HG03469 (cell line): ENCODE results near the gene FEM1B.

ENCODE experiments used
- ATAC-seq: cut with Tn5 transposase; IDR thresholded peaks from one replicate; pipeline ENCODE4 v1.9.1; 2021; ENCODE audit warnings: mild to moderate bottlenecking, moderate library complexity, moderate number of reproducible peaks; ENCODE audit not compliant: unreplicated experiment

FEM1B gene

DNA sequence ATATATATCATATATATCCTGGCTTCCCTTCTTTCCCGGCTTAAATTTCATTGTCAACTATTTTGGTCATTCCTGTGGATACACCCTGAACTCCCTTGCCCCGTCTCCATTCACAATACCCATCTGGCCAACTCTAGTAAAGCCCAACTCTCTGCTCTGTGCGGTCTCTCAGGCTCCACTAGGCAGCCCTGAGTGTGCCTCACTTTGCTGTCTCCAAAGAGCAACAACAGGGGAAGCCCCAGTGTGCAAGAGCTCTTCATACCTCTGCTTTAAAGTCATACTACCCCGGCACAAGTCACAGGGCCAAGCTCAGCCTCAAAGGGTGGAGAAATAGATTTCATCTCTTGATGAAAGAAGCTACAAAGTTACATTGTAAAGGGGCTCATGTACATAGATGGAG is 18.9 kb upstream of the FEM1B start:
- no peak for ATAC-seq

DNA sequence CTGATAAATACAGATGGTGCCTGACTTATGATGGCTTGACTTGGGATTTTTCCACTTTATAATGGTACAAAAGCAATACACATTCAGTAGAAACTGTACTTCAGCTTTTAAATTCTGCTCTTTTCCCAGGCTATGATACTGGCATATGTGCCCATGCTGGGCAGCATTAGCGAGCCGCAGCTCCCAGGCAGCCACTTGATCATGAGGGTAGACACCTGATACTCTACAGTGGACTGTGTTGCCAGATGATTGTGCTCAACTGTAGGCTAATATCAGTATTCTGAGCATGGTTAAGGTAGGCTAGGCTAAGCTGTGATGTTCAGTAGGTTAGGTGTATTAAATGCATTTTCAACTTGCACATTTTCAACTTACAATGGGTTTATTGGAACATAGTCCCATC is 17.7 kb upstream of the FEM1B start:
- ATAC-seq, result no peak

DNA sequence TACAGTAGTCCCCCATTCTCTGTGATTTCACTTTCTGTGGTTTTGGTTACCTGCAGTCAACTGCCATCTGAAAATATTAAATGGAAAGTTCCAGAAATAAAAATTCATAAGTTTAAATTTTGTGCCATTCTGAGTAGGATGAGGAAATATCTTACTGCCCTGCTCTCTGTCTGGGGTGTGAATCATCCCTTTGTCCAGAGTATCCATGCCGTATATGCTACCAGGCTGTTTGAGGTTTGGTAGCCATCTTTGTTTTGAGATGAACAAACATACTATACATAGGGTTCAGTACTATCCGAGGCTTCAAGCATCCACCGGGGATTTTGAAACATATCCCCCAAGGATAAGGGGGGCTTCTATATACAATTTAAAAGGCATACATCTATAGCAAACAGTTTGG is 16.3 kb upstream of the FEM1B start:
- ATAC-seq, result no peak

DNA sequence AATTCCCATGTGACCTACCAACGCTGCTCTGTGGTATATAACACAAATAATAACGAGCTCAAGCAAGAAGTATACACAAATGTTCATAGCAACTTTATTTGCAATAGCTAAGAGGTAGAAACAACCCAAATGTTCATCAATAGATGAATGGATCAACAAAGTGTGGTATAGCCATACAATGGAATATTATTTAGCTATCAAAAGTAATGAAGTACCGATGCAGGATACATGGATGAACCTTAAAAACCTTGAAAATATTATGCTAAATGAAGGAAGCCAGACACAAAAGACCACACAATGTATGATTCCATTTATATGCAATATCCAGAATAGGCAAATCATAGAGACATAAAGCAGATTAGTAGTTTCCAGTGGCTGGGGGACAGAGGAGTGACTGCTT is 15.6 kb upstream of the FEM1B start:
- ATAC-seq, result no peak

DNA sequence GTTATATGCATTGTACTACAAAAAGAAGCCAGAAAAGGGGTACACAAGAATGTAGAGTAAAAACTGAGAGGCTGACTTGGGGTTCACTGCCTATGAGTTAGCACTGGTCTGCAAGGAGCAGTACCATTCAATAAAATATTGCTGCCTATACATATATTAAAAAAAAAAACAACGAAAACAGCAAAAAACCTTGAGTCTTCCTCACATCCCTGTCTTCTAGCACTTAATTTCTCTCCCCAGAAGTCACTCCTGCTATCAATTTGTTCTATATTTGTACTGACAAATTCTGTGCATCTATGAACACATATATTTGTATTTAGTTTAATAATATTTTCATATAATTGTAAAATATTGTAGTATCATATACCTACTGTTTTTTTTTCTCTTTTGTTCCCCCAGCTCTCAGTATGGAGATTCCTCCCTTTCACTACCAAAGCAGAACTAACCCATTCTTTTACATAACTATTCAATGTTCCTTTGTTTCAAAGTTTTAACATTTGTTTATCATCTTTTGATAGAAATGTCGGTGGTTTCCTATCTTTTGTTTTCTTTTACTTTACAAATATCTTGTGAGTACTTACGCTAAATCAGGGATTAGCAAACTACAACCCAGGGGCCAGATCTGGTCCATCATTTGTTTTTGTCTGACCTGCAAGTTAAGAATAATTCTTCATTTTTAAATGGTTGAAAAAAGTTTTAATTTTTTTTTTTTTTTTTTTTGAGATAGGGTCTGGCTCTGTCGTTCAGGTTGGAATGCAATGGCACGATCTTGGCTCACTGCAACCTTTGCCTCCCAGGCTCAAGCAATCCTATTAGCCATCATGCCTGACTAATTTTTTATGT is 14.8 kb upstream of the FEM1B start:
- ATAC-seq, result no peak

DNA sequence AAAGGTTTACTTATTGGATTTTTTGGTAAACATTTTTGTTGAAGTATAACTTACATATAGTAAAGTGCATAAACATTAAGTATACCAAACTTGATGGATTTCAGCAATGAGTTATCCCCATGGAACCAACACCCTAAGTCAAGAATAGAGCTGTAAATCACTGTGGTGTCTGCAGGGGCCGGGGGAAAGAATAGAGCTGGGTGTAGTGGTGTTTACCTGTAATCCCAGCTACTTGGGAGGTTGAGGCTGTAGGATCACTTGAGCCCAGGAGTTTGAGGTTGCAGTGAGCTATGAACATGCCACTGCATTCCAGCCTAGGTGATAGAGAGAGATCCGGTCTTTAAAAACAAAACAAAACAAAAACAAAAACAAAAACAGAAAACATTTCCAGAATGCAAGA is 13.3 kb upstream of the FEM1B start:
- no peak for ATAC-seq

DNA sequence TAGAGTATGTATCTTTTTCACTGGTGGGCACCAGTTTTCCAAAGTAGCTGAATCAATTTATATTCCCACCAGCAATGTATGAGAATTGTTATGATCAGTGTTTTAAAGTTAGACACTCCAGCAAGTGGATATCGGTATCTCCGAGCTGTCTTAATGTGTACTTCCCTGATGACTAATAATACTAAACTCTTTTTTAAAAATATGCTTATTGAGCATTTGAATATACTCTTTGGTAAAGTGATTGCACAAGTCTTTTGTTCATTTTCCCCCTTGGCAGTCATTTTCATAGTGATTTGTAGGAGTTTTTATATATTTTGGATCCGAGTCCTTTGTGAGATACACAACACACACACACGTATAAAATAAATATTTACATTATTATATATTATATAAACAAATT is 12.5 kb upstream of the FEM1B start:
- ATAC-seq, result no peak

DNA sequence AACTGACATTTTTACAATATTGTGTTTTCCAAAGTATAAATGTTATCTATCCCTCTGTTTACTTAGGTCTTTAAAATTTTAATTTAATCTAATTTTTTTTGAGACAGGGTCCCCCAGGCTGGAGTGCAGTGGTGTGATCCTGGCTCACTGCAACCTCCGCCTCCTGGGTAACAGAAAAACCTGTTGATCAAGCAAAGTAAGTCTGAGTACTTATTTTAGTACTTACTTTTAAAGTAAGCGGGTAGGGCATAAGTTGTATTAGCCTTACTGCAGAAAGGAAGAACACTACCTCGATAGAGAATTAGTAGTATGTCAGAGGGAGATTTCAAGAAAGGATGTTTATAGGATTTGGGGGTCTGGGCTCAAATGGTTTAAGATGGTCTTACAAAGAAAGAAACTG is 11.9 kb upstream of the FEM1B start:
- no peak for ATAC-seq

DNA sequence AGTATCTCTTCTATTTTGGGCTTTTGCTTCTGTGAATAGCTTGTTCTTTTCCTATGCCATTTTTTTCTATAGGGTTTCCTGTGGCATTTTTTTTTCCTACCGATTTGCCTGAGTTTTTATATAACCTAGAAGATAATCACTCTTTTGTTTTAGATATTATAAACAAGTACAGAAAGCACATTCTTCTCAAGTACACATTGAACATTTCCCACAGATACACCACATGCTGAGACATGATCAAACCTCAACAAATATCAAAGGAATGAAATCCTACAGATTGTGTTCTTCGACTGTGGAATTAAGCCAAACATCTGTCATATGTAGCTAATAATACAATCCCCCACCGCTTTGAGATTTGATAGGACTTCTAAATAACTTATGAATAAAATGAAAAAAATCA is 9.1 kb upstream of the FEM1B start:
- no peak for ATAC-seq

DNA sequence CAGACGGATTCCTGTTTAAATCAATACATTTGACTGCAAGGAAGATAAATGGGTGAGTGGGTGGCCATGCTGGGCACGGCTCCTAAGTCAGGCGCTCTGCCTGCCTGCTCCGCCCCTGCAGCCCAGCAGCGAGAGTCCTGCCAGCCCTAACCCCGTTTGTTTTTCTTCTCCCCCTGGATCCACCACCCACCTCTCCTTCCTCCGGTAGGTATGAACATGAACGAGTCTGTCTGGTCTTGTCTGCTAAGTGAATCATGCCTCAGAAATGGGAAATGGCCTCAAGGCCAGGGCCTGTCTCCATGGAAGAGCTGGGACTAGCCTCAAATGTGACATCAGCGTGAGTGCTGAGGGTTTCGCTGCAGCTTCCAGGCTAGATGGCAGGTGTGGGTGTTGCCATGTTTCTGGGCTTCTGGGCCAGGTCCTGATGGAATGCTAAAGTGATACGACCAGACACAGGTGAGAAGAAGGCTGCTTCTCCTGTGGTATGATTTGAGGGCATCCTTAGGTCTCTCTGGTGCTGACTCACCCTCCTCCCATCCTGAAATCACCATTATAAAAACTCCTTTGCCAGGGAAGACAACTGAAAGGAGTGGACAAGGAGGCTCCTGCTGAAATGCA is 5.6 kb upstream of the FEM1B start:
- no peak for ATAC-seq

DNA sequence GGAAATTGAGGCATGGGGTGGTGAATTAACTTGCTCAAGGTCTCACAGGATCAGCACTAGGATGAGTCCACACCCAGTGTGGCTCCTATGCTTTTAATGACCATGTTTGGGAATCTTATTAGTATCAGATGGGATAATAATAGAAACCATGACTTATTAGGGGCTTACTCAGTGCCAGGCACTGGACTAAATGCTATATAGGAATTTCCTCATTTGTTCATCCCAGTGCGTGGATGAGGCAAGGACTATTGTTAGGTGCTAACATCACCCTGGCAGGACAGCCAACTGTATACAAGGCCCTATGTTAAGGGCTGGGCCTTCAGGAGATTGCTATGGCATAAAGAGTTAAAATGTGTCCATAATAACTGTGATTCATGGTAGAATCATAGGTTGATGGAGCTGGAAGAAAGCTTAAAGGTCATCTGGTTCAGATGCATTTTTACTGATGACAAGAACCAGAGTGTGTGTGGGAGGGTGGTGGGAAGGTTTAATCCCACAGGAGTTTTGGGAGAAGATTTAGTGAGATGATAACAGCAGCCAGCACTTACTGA is 4.7 kb upstream of the FEM1B start:
- ATAC-seq, result no peak

DNA sequence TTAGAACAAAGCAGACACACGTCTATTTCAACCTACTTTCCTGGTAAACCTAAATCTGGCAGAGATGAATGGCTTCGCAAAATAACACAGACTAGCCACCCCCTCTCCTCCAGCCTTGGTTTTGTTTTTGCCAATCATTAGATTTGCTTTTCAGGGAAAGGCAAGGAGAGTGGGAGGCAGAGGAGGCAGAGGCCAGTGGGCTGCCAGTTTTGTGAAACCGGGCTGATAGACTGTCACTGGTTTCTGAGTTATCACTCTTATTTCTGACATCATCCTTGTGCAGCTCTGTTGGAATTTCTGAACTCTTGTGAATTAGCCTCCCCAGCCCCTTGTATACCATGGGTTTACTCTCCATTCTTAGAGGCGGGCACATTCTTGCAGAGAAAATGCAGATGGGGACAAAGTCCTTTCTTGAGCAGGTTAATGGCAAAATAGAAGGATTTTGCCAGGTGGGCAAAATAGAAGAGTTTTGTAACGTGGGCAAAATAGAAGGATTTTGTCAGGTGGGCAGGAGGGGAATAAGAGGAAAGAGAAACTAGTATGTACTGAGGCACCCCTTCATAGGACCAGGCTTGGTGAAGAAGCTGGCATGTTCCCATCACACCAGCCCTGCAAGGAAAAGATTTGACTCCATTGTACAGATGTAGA is 3.2 kb upstream of the FEM1B start:
- no peak for ATAC-seq

DNA sequence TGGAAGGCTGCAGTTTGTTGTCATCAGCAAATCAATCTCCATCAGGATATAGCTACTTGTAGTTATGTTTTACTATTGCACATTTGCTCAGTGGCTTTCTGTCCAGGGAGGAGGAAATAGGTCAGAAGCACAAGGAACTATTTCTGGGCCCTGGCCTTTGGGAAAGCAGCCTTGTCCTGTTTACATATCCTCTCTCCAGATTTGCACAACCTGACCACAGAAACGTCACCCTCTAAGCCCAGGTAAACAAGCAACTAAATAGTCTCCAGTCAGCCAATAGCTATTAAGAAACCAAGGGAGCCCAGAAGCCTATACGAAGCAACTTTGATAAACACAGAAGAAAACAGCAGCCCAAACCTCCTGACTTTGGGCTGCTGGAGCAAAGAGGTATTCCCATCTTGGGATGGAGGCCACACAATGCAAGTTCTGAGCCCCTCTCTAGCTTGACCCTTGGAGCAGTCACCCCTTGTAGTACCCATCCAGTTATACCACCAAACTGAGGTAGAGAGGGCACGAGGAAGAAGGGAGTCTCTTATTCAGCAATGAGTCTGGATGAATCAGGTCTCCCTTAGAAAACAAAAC is 2.3 kb upstream of the FEM1B start:
- no peak for ATAC-seq

DNA sequence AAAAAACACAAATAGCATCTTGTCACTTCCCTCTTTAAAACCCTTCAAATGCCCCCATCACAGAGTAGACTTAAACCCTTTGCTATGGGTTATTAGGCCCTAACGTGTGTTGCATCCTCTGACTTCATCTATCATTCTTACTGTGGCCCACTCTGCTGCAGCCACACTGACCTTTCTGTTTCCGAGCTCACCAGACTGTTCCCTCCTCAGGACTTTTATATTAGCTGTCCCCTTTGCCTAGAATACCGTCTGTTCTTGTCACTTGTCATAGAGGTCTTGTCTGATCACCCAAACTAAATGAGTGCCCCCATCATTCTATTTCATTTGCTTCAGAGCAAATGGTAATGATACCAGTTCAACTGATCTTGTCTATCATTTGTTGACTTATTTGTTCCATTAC is 877 bp upstream of the FEM1B start:
- no peak for ATAC-seq

DNA sequence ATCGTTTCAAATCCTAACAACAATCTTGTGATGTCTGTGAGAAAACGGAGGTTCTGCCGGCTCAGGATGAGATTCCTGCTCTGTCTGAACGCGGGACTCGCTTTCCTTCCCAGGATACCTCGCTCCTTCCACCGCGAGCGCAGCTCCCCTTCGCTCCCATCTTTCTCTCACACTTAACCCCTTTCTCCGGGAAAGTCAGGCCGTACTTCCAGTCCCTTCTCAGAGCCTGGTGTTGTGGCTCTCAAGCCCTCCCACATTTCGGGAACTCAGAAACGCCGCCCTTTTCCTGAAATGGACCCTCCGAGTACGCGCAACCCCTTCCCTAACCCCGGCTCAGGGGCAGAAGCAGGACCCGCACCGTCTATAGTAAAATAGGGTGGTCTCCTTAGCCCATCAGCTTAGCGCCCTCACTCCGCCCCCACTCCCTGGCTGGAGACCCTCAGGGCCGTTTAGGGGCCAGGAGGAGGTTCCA is 378 bp upstream of the FEM1B start:
- ATAC-seq, result no peak

DNA sequence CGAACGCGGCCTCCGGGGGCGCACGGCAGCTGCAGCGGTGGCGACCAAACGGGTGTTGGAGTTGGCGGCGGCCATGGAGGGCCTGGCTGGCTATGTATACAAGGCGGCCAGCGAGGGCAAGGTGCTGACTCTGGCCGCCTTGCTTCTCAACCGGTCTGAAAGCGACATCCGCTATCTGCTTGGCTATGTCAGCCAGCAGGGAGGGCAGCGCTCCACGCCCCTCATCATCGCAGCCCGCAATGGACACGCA is 725 bp downstream of the FEM1B start:
- ATAC-seq, result no peak

DNA sequence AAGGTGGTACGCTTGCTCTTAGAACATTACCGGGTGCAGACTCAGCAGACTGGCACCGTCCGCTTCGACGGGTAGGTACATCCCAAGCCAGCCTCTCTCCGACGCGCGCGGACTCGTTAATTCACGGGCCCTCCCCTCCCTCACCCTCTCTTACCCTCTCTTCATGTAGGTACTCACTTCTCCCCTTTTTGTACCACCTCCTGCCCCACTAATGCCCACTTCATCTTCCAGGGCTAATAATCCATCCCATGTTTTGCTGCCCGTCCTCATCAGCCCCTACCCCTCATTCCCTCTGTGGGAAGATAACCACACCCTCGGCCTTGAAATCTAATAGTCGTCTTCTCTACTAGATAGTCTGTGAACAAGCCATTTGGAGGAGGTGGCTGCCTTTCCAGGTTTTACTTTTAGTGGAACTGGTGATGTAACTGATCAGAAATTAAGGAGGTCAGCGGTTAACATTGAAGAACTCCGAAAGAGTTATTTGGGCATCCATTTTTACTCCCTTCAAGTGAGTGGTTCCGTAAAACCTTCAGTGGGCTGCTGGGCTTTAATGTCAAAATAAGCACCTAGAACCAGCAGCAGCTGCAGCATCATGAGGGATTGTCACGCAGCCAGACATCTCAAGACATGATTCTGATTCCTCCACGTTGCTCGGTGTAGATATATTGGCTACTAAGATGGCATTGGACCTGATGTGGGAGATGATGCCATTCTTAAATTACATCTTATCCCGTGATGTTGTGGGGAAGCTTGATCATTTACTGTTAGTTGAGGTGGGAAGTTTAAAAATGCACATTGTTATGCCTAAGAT is 1.3 kb downstream of the FEM1B start:
- ATAC-seq, result no peak

DNA sequence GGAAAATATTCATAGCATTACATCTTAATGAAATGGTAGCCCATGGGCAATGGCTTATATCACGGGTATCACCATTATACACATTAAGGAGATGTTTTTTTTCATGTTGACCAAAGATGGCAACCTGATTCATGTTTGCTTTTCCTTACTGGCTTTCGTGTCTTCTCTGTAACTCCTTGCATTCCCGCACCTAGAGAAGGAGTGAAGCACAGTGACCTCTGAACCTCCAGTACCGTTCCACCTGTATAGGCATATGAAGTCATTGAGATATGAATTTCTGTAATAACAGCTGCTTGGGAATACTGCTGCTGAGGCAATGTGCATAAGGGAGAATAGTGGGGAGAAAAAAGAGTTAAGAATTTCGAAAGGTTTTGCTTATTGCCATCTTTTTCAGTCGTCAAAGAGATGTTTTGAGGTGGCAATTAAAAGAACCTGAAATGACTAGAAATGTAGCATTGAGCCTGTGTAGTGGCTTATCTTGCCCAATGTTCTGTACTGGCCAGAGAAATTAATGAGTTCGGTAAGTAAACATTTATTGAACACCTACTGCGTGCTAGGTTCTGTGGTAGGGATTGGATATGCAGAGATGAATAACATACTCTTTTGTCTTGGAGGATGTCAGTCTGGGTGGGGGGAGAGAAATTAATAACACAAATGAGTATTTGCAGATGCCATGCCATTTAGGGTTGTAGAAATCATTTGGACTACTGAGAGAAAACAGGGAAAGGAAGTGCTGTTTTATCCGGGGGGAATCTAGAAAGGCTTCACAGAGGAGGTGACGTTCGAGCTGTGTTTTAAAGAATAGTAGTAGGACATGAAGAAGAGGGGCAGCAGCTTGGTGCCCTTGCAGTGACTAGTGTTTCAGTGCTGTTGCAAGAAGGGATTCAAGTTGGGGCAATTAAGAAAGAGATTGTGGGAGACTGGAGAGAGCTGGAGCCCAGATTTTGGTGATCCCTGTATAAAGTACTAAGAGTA is 2.5 kb downstream of the FEM1B start:
- no peak for ATAC-seq

DNA sequence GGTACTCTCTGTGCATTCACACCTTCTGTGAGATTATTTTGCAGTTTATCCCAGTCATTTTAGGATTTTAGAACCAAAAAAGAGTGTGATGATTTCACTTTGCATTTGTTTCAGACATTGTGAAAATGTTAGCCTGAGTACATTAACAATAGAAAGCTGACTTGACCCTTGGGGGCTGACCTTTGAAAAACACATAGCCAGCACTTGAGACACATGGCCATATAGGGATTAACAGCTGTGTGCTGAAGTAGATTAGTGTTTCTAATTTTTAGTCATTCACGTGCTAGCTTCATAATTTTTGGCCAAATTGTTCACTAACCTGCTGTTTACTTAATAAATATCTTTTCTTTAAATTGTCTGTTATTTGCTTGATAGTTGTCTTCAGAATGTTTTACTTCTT is 3.5 kb downstream of the FEM1B start:
- ATAC-seq, result no peak

DNA sequence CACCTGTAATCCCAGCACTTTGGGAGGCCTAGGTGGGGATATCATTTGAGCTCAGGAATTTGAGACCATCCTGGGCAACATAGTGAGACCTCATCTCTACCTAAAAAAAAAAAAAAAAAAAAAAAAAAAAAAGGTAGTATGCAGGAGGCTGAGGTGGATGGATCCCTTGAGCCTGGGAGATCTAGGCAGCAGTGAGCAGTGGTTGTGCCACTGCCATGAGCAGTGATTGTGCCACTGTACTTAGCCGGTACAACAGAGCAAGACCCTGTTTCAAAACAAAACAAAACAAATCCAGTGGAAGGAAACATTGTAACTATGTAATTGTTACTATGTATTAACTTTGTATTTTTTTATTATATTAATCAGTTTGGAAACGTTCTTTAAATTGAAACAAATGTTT is 5.9 kb downstream of the FEM1B start:
- no peak for ATAC-seq
